ENCODE measurements around the gene ARL1. TPM values are rescaled to one million over a fixed set of nuclear protein-coding genes. Genes with fewer than 3 reads are reported as not detected.

The ARL1 gene
- polyA plus RNA-seq, 1 donor, result 69.5 TPM

Other genes starting within 250 kb of the ARL1 start
- not detected for gene SLC5A8, start 197.5 kb downstream of the ARL1 start, polyA plus RNA-seq (ENCODE audit: insufficient read length)
- gene UTP20, start 127.7 kb downstream of the ARL1 start, polyA plus RNA-seq (ENCODE audit: insufficient read length), result 11.8 TPM
- not detected for gene SPIC, start 67.6 kb upstream of the ARL1 start, polyA plus RNA-seq (ENCODE audit: insufficient read length)
- 3,488 TPM for gene MYBPC1, start 187.2 kb upstream of the ARL1 start, polyA plus RNA-seq (ENCODE audit: insufficient read length)